ENCODE results near the gene NCF2.

Gene NCF2

GRCh38 chr1:183596500-183596899 is 6.2 kb upstream of the NCF2 start:
- DNase-seq (ENCODE audit: insufficient read length) (no peak), FAIRE-seq (no peak)
- no peak for TF ChIP-seq POLR2AphosphoS5 (IDR thresholded peaks at IDR 0.05; ENCODE audit: low read depth, low read length)
- no peak for TF ChIP-seq POLR2A (IDR thresholded peaks at IDR 0.05; ENCODE audit: low read depth, low read length)
- TF ChIP-seq TAF1 (IDR thresholded peaks at IDR 0.05; ENCODE audit: borderline replicate concordance, low read depth, low read length) = no peak

DNA sequence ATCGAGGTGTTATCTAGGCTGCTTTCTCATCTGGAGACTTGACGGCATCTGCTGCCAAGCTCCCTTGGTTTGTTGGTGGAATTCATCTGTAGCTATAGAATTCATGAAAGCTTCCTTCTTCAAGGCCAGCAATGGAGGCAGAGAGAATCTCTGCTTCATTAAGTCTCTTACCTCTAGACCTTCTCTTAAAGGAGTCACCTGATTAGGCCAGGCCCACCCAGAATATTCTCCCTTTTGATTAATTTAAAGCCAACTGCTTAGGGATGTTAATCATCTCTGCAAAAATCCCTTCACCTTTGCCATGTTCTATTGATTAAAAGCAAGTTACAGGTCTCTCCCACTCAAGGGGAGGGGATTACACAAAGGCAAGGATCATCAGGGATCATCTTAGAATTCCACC is 5.3 kb upstream of the NCF2 start:
- TF ChIP-seq POLR2AphosphoS5 (IDR thresholded peaks at IDR 0.05; ENCODE audit: low read depth, low read length) (no peak), POLR2A (IDR thresholded peaks at IDR 0.05; ENCODE audit: low read depth, low read length) (no peak), TAF1 (IDR thresholded peaks at IDR 0.05; ENCODE audit: borderline replicate concordance, low read depth, low read length) (no peak)
- DNase-seq (ENCODE audit: insufficient read length) (no peak), FAIRE-seq (peak; percentile 48)

GRCh38 chr1:183593356-183593755 is 3.1 kb upstream of the NCF2 start:
- FAIRE-seq = peak; percentile 97

GRCh38 chr1:183592733-183593132 is 2.5 kb upstream of the NCF2 start:
- no peak for DNase-seq (ENCODE audit: insufficient read length)
- no peak for TF ChIP-seq POLR2A (IDR thresholded peaks at IDR 0.05; ENCODE audit: low read depth, low read length)
- TF ChIP-seq TAF1 (IDR thresholded peaks at IDR 0.05; ENCODE audit: borderline replicate concordance, low read depth, low read length) = no peak
- TF ChIP-seq POLR2AphosphoS5 (IDR thresholded peaks at IDR 0.05; ENCODE audit: low read depth, low read length) = no peak
- FAIRE-seq = no peak

More at GRCh38 chr1:183593356-183593755, 3.1 kb upstream of the NCF2 start:
- no peak for TF ChIP-seq TAF1 (IDR thresholded peaks at IDR 0.05; ENCODE audit: borderline replicate concordance, low read depth, low read length)
- no peak for TF ChIP-seq POLR2A (IDR thresholded peaks at IDR 0.05; ENCODE audit: low read depth, low read length)
- TF ChIP-seq POLR2AphosphoS5 (IDR thresholded peaks at IDR 0.05; ENCODE audit: low read depth, low read length) = no peak
- DNase-seq (ENCODE audit: insufficient read length) = no peak

DNA sequence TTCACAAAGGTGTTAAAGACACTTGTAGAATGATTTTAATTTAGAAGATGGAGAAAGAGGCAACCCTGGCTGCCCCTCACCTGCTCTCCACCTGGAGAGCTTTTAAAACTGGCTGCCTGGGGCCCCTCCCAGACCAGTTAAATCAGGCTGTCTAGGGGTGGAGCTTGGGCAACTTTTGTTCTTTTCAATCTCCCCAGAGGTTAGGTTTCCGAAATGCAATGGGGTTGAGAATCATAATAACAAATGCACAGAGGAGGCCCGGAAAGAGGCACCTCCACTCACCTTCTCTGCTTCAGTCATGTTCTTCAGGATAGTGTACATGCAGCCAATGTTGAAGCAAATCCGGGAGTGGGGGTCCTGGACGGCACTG is 400 bp downstream of the NCF2 start:
- FAIRE-seq (no peak), DNase-seq (ENCODE audit: insufficient read length) (no peak)
- TF ChIP-seq POLR2A (IDR thresholded peaks at IDR 0.05; ENCODE audit: low read depth, low read length) (no peak), TAF1 (IDR thresholded peaks at IDR 0.05; ENCODE audit: borderline replicate concordance, low read depth, low read length) (no peak), POLR2AphosphoS5 (IDR thresholded peaks at IDR 0.05; ENCODE audit: low read depth, low read length) (no peak)

GRCh38 chr1:183589384-183589783 is 875 bp downstream of the NCF2 start:
- TF ChIP-seq POLR2AphosphoS5 (IDR thresholded peaks at IDR 0.05; ENCODE audit: low read depth, low read length) (no peak), TAF1 (IDR thresholded peaks at IDR 0.05; ENCODE audit: borderline replicate concordance, low read depth, low read length) (no peak), POLR2A (IDR thresholded peaks at IDR 0.05; ENCODE audit: low read depth, low read length) (no peak)
- peak; percentile 48 for FAIRE-seq
- DNase-seq (ENCODE audit: insufficient read length) = no peak

- peak; percentile 53 for FAIRE-seq
- TF ChIP-seq POLR2A (IDR thresholded peaks at IDR 0.05; ENCODE audit: low read depth, low read length) (no peak; the same call in 1 of the 2 replicates), TAF1 (IDR thresholded peaks at IDR 0.05; ENCODE audit: borderline replicate concordance, low read depth, low read length) (no peak), POLR2AphosphoS5 (IDR thresholded peaks at IDR 0.05; ENCODE audit: low read depth, low read length) (no peak)
- no peak for DNase-seq (ENCODE audit: insufficient read length)
Observed at GRCh38 chr1:183588827-183589226, 1.4 kb downstream of the NCF2 start.

DNA sequence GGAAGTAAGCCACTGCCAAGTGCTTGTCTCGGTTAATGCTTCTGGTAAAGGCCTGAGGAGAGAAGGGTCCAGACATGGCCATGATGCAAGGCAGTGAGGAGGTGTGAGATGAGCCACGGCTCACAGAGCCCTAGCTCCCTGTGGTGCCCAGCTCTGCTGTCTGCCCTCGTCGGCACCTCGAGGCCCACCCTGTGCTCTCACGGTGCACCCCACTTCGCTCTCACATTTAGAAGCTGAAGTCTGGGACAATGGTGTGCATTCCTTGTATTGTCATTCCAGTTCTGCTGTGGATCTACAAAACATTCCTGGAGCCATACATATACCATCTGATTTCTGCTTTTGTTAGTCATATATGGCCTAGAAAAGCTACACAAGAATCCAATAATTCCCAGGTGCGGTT is 3.3 kb downstream of the NCF2 start:
- FAIRE-seq (no peak), DNase-seq (ENCODE audit: insufficient read length) (no peak)
- TF ChIP-seq TAF1 (IDR thresholded peaks at IDR 0.05; ENCODE audit: borderline replicate concordance, low read depth, low read length) (no peak), POLR2A (IDR thresholded peaks at IDR 0.05; ENCODE audit: low read depth, low read length) (no peak)

GRCh38 chr1:183586455-183586854 is 3.8 kb downstream of the NCF2 start:
- no peak for DNase-seq (ENCODE audit: insufficient read length)
- FAIRE-seq = no peak
- TF ChIP-seq TAF1 (IDR thresholded peaks at IDR 0.05; ENCODE audit: borderline replicate concordance, low read depth, low read length) (no peak), POLR2AphosphoS5 (IDR thresholded peaks at IDR 0.05; ENCODE audit: low read depth, low read length) (no peak)

- peak; percentile 69 for FAIRE-seq
- no peak for DNase-seq (ENCODE audit: insufficient read length)
- TF ChIP-seq POLR2A (IDR thresholded peaks at IDR 0.05; ENCODE audit: low read depth, low read length) (no peak), TAF1 (IDR thresholded peaks at IDR 0.05; ENCODE audit: borderline replicate concordance, low read depth, low read length) (no peak), POLR2AphosphoS5 (IDR thresholded peaks at IDR 0.05; ENCODE audit: low read depth, low read length) (no peak)
Observed at GRCh38 chr1:183585038-183585437, 5.2 kb downstream of the NCF2 start.

GRCh38 chr1:183584147-183584546 is 6.1 kb downstream of the NCF2 start:
- FAIRE-seq (no peak), DNase-seq (ENCODE audit: insufficient read length) (no peak)
- TF ChIP-seq POLR2A (IDR thresholded peaks at IDR 0.05; ENCODE audit: low read depth, low read length) = no peak
- peak; percentile 41; the same call in 1 of the 2 replicates for TF ChIP-seq POLR2AphosphoS5 (IDR thresholded peaks at IDR 0.05; ENCODE audit: low read depth, low read length)

DNA sequence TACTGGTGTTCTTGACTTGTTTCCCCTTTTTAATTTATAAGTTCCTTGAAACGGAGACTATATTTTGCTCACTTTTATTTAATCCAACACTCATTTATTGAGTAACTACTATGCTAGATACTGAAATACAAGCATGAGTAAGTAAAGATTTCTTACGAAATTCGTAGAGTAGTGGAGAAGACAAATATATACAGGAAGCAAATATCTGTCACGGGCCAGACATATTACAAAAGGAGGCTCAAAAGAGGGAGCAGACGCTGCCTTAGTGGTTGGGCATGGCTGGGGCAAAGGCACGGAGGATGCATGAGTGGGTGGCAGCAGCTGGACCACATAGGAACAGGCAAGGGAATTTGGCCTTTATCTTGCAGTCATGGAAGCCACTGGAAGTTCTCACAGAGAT is 6.8 kb downstream of the NCF2 start:
- no peak for FAIRE-seq
- no peak for DNase-seq (ENCODE audit: insufficient read length)
- no peak for TF ChIP-seq POLR2AphosphoS5 (IDR thresholded peaks at IDR 0.05; ENCODE audit: low read depth, low read length)
- TF ChIP-seq POLR2A (IDR thresholded peaks at IDR 0.05; ENCODE audit: low read depth, low read length) = no peak

DNA sequence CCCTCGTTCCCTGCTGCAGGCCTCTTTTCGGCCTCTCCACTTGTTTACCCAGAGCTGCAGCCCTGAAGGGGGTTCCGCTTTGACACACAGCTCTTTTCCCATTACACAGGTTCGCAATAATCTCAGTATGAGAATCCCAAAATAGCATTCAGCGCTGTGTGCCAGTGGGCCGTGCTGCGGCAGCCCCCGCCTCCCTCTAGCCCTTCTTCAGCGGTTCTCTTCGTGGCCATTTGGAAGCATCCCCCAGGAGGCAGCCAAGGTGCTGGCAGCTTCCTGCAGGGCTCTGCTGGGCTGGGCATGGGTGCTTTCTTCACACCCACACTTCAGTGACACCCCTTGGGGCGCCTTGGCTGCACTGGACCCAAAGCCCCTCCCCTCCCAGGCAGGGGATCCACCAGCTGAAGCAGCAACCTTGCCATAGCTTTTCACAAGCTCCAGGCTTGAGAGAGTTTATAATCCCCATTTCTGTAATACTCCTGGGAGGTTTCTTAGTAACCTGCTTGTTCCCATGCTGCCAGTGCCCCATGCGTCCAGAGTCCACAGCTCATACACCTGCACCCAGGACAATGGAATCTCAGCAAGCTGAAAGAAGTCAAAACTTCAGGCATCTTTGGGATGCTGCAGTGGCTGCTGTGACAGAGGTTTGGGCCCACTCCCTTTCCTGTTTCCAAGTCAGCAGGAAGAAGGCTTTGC is 8.1 kb downstream of the NCF2 start:
- FAIRE-seq = no peak
- TF ChIP-seq POLR2A (IDR thresholded peaks at IDR 0.05; ENCODE audit: low read depth, low read length) (no peak), TAF1 (IDR thresholded peaks at IDR 0.05; ENCODE audit: borderline replicate concordance, low read depth, low read length) (no peak), POLR2AphosphoS5 (IDR thresholded peaks at IDR 0.05; ENCODE audit: low read depth, low read length) (no peak)
- DNase-seq (ENCODE audit: insufficient read length) = no peak
